GM18520 (cell line): ENCODE results near the gene AGL.
"Not testable (repeated sequence)": the region's sequence is repeated elsewhere in the genome, so short reads cannot be mapped to it uniquely, and the experiment has no call there.

Experiments used
- ATAC-seq: cut with Tn5 transposase; IDR thresholded peaks from one replicate; pipeline ENCODE4 v1.9.1; 2021; ENCODE audit not compliant: unreplicated experiment

AGL gene

GRCh38 chr1:99850459-99851291 is 514 bp downstream of the AGL start:
- ATAC-seq: no peak

GRCh38 chr1:99851850-99852454 is 1.8 kb downstream of the AGL start:
- no peak for ATAC-seq

- ATAC-seq: no peak
Observed at GRCh38 chr1:99852648-99853047, 2.5 kb downstream of the AGL start.

GRCh38 chr1:99855914-99856450 is 5.8 kb downstream of the AGL start:
- ATAC-seq: no peak

GRCh38 chr1:99857041-99857440 is 6.9 kb downstream of the AGL start:
- not testable (repeated sequence) for ATAC-seq

GRCh38 chr1:99858286-99858685 is 8.1 kb downstream of the AGL start:
- ATAC-seq: no peak

GRCh38 chr1:99858881-99859280 is 8.7 kb downstream of the AGL start:
- no peak for ATAC-seq

GRCh38 chr1:99860703-99861102 is 10.5 kb downstream of the AGL start:
- ATAC-seq: no peak

- no peak for ATAC-seq
Observed at GRCh38 chr1:99867682-99868081, 17.5 kb downstream of the AGL start.

- no peak for ATAC-seq
Observed at GRCh38 chr1:99869304-99869703, 19.1 kb downstream of the AGL start.

- ATAC-seq: no peak
Observed at GRCh38 chr1:99869723-99870122, 19.6 kb downstream of the AGL start.

- ATAC-seq: no peak
Observed at GRCh38 chr1:99872063-99872462, 21.9 kb downstream of the AGL start.

GRCh38 chr1:99877568-99877967 is 27.4 kb downstream of the AGL start:
- ATAC-seq: no peak

- ATAC-seq: no peak
Observed at GRCh38 chr1:99886179-99886578, 36.0 kb downstream of the AGL start.

GRCh38 chr1:99886841-99887240 is 36.7 kb downstream of the AGL start:
- ATAC-seq: no peak

GRCh38 chr1:99887890-99888289 is 37.7 kb downstream of the AGL start:
- no peak for ATAC-seq

- no peak for ATAC-seq
Observed at GRCh38 chr1:99891997-99892396, 41.8 kb downstream of the AGL start.

GRCh38 chr1:99903278-99903677 is 53.1 kb downstream of the AGL start:
- not testable (repeated sequence) for ATAC-seq

GRCh38 chr1:99906535-99906934 is 56.4 kb downstream of the AGL start:
- no peak for ATAC-seq

GRCh38 chr1:99917214-99917613 is 67.1 kb downstream of the AGL start:
- ATAC-seq: no peak

GRCh38 chr1:99919220-99919619 is 69.1 kb downstream of the AGL start:
- no peak for ATAC-seq

GRCh38 chr1:99934801-99935200 is 84.6 kb downstream of the AGL start:
- ATAC-seq: no peak
